ENCODE measurements around the gene CRADD.
A peak's percentile ranks its signal among the peaks of the same experiment; 100 is the strongest.

The CRADD gene

GRCh38 chr12:93892423-93893268 lies 215.5 kb downstream of the CRADD start:
- Histone ChIP-seq H3K27me3 (ENCODE audit: control insufficient read depth, insufficient read depth, low read length) (no peaks in the 10 kb centered on the region), H3K27ac (ENCODE audit: low read depth, low read length) (peak overlapping the region; percentile 36), H3K36me3 (ENCODE audit: control insufficient read depth, insufficient read depth, low read length) (no peaks in the 10 kb centered on the region), H3K4me1 (ENCODE audit: control insufficient read depth, insufficient read depth, low read length) (peaks cover 17% of the 10 kb centered on the region), H3K9ac (ENCODE audit: low read length) (no peak overlapping the region), H3K4me3 (ENCODE audit: low read length) (no peak overlapping the region)

GRCh38 chr12:93894391-93895088 lies 217.4 kb downstream of the CRADD start:
- peaks cover 17% of the 10 kb centered on the region for H3K4me1 ChIP-seq (ENCODE audit: control insufficient read depth, insufficient read depth, low read length)
- no peak overlapping the region for H3K9ac ChIP-seq (ENCODE audit: low read length)
- H3K27ac ChIP-seq (ENCODE audit: low read depth, low read length) = peak overlapping the region; percentile 85
- no peaks in the 10 kb centered on the region for H3K27me3 ChIP-seq (ENCODE audit: control insufficient read depth, insufficient read depth, low read length)
- H3K4me3 ChIP-seq (ENCODE audit: low read length) = peak overlapping the region; percentile 49
- no peaks in the 10 kb centered on the region for H3K36me3 ChIP-seq (ENCODE audit: control insufficient read depth, insufficient read depth, low read length)

GRCh38 chr12:93895089-93895445 lies 217.9 kb downstream of the CRADD start:
- H3K4me3 ChIP-seq (ENCODE audit: low read length) = peak overlapping the region; percentile 49
- no peaks in the 10 kb centered on the region for H3K27me3 ChIP-seq (ENCODE audit: control insufficient read depth, insufficient read depth, low read length)
- H3K9ac ChIP-seq (ENCODE audit: low read length) = no peak overlapping the region
- no peaks in the 10 kb centered on the region for H3K36me3 ChIP-seq (ENCODE audit: control insufficient read depth, insufficient read depth, low read length)
- H3K4me1 ChIP-seq (ENCODE audit: control insufficient read depth, insufficient read depth, low read length) = peaks cover 17% of the 10 kb centered on the region
- H3K27ac ChIP-seq (ENCODE audit: low read depth, low read length) = peak overlapping the region; percentile 85

- no peak overlapping the region for H3K9ac ChIP-seq (ENCODE audit: low read length)
- no peak overlapping the region for H3K4me3 ChIP-seq (ENCODE audit: low read length)
- no peaks in the 10 kb centered on the region for H3K36me3 ChIP-seq (ENCODE audit: control insufficient read depth, insufficient read depth, low read length)
- no peak overlapping the region for H3K27ac ChIP-seq (ENCODE audit: low read depth, low read length)
- H3K4me1 ChIP-seq (ENCODE audit: control insufficient read depth, insufficient read depth, low read length) = peaks cover 17% of the 10 kb centered on the region
- no peaks in the 10 kb centered on the region for H3K27me3 ChIP-seq (ENCODE audit: control insufficient read depth, insufficient read depth, low read length)
Observed at GRCh38 chr12:93896427-93896826, 219.3 kb downstream of the CRADD start.

- no peaks in the 10 kb centered on the region for H3K36me3 ChIP-seq (ENCODE audit: control insufficient read depth, insufficient read depth, low read length)
- H3K27me3 ChIP-seq (ENCODE audit: control insufficient read depth, insufficient read depth, low read length) = no peaks in the 10 kb centered on the region
- peaks cover 17% of the 10 kb centered on the region for H3K4me1 ChIP-seq (ENCODE audit: control insufficient read depth, insufficient read depth, low read length)
- H3K9ac ChIP-seq (ENCODE audit: low read length) = no peak overlapping the region
- H3K27ac ChIP-seq (ENCODE audit: low read depth, low read length) = no peak overlapping the region
- no peak overlapping the region for H3K4me3 ChIP-seq (ENCODE audit: low read length)
Observed at GRCh38 chr12:93896952-93897351, 219.8 kb downstream of the CRADD start.

- no peak overlapping the region for H3K27ac ChIP-seq (ENCODE audit: low read depth, low read length)
- no peaks in the 10 kb centered on the region for H3K27me3 ChIP-seq (ENCODE audit: control insufficient read depth, insufficient read depth, low read length)
- H3K4me3 ChIP-seq (ENCODE audit: low read length) = no peak overlapping the region
- H3K36me3 ChIP-seq (ENCODE audit: control insufficient read depth, insufficient read depth, low read length) = no peaks in the 10 kb centered on the region
- H3K9ac ChIP-seq (ENCODE audit: low read length) = no peak overlapping the region
- H3K4me1 ChIP-seq (ENCODE audit: control insufficient read depth, insufficient read depth, low read length) = no peaks in the 10 kb centered on the region
Observed at GRCh38 chr12:93901739-93902138, 224.6 kb downstream of the CRADD start.

- Histone ChIP-seq H3K27ac (ENCODE audit: low read depth, low read length) (no peak overlapping the region), H3K36me3 (ENCODE audit: control insufficient read depth, insufficient read depth, low read length) (no peaks in the 10 kb centered on the region)
Observed at GRCh38 chr12:93902192-93902591, 225.0 kb downstream of the CRADD start.

GRCh38 chr12:93902736-93903562 lies 225.8 kb downstream of the CRADD start:
- Histone ChIP-seq H3K27me3 (ENCODE audit: control insufficient read depth, insufficient read depth, low read length) (no peaks in the 10 kb centered on the region), H3K27ac (ENCODE audit: low read depth, low read length) (no peak overlapping the region), H3K4me1 (ENCODE audit: control insufficient read depth, insufficient read depth, low read length) (no peaks in the 10 kb centered on the region), H3K9ac (ENCODE audit: low read length) (no peak overlapping the region), H3K36me3 (ENCODE audit: control insufficient read depth, insufficient read depth, low read length) (no peaks in the 10 kb centered on the region), H3K4me3 (ENCODE audit: low read length) (no peak overlapping the region)

More at GRCh38 chr12:93902192-93902591, 225.0 kb downstream of the CRADD start:
- Histone ChIP-seq H3K27me3 (ENCODE audit: control insufficient read depth, insufficient read depth, low read length) (no peaks in the 10 kb centered on the region), H3K4me3 (ENCODE audit: low read length) (no peak overlapping the region), H3K9ac (ENCODE audit: low read length) (no peak overlapping the region), H3K4me1 (ENCODE audit: control insufficient read depth, insufficient read depth, low read length) (no peaks in the 10 kb centered on the region)

GRCh38 chr12:93904124-93904523 lies 226.9 kb downstream of the CRADD start:
- Histone ChIP-seq H3K27me3 (ENCODE audit: control insufficient read depth, insufficient read depth, low read length) (no peaks in the 10 kb centered on the region), H3K4me3 (ENCODE audit: low read length) (no peak overlapping the region), H3K9ac (ENCODE audit: low read length) (no peak overlapping the region), H3K36me3 (ENCODE audit: control insufficient read depth, insufficient read depth, low read length) (no peaks in the 10 kb centered on the region), H3K4me1 (ENCODE audit: control insufficient read depth, insufficient read depth, low read length) (no peaks in the 10 kb centered on the region), H3K27ac (ENCODE audit: low read depth, low read length) (no peak overlapping the region)

- Histone ChIP-seq H3K36me3 (ENCODE audit: control insufficient read depth, insufficient read depth, low read length) (no peaks in the 10 kb centered on the region), H3K27ac (ENCODE audit: low read depth, low read length) (no peak overlapping the region), H3K27me3 (ENCODE audit: control insufficient read depth, insufficient read depth, low read length) (no peaks in the 10 kb centered on the region), H3K9ac (ENCODE audit: low read length) (no peak overlapping the region), H3K4me1 (ENCODE audit: control insufficient read depth, insufficient read depth, low read length) (no peaks in the 10 kb centered on the region), H3K4me3 (ENCODE audit: low read length) (no peak overlapping the region)
Observed at GRCh38 chr12:93908264-93908663, 231.1 kb downstream of the CRADD start.

GRCh38 chr12:93908846-93909567 lies 231.8 kb downstream of the CRADD start:
- Histone ChIP-seq H3K4me1 (ENCODE audit: control insufficient read depth, insufficient read depth, low read length) (no peaks in the 10 kb centered on the region), H3K9ac (ENCODE audit: low read length) (no peak overlapping the region), H3K27ac (ENCODE audit: low read depth, low read length) (no peak overlapping the region), H3K36me3 (ENCODE audit: control insufficient read depth, insufficient read depth, low read length) (no peaks in the 10 kb centered on the region), H3K4me3 (ENCODE audit: low read length) (no peak overlapping the region), H3K27me3 (ENCODE audit: control insufficient read depth, insufficient read depth, low read length) (no peaks in the 10 kb centered on the region)

GRCh38 chr12:93911396-93911795 lies 234.2 kb downstream of the CRADD start:
- Histone ChIP-seq H3K27ac (ENCODE audit: low read depth, low read length) (no peak overlapping the region), H3K9ac (ENCODE audit: low read length) (no peak overlapping the region), H3K36me3 (ENCODE audit: control insufficient read depth, insufficient read depth, low read length) (no peaks in the 10 kb centered on the region), H3K4me3 (ENCODE audit: low read length) (no peak overlapping the region), H3K4me1 (ENCODE audit: control insufficient read depth, insufficient read depth, low read length) (no peaks in the 10 kb centered on the region), H3K27me3 (ENCODE audit: control insufficient read depth, insufficient read depth, low read length) (no peaks in the 10 kb centered on the region)
